ENCODE data around the gene SECTM1.

SECTM1 gene

DNA sequence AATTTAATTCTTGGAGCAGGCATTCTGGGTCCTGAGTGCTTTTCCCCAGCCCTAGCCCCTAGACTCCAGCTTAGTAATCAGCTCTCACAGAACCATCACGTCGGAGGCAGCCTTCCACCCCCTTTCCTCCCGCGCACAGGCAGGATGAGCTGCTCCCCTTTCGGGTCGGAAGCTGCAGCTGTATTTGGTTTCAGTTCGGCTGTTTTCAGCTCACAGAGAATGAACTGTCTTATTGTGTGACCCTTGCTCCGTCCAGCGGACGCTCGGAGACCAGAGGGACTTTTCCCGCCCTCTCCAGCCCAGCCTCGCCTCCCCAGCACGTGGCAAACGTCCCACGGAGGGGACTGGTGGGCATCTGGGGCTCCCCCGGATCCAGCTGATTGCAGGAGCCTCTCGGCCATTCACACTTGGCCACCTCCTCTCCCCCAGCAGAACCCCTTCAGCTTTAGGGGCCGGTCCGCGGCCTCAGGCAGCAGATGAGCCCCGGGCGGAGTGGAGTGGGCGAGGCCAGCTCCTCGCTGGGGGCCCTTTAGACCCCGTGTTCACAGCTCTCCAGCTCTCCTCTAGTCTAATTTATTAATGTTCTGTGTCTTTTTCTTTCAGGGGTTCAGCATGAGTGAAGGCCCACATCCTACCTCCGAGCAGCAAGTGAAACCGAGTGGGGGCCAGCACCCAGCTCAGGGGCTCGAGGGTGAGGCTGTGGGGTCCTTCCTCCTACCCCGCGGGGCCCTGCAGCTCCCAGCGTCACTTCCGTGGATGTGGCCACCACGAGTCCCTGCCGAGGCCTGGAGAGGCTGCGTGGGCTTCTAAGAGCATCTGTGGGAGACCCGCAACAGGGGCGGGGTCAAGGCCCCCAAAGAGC, 37.1 kb upstream of the SECTM1 start:
- in situ Hi-C loops (cut with HindIII; ENCODE audit: low sequenced_read_pairs): no loop called here

DNA sequence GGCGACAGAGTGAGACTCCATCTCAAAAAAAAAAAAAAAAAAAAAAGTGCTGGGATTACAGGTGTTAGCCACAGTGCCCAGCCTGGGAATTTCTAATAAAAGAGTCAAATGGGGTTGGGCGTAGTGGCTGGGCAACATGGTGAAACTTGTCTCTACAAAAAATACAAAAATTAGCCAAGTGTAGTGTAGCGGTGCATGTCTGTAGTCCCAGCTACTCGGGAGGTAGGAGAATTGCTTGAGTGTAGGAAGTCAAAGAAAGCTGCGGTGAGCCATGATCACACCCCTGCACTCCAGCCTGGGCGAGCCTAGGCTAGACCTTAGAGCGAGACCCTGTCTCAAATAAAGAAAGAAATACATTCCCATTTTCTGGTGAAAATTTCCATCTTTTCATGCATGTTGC, 35.6 kb upstream of the SECTM1 start:
- in situ Hi-C loops (cut with HindIII; ENCODE audit: low sequenced_read_pairs): loop anchor here (10.0 kb wide), 1 partner anchor 46 kb away; the partner anchor contains the start of genes HEXD and OGFOD3

DNA sequence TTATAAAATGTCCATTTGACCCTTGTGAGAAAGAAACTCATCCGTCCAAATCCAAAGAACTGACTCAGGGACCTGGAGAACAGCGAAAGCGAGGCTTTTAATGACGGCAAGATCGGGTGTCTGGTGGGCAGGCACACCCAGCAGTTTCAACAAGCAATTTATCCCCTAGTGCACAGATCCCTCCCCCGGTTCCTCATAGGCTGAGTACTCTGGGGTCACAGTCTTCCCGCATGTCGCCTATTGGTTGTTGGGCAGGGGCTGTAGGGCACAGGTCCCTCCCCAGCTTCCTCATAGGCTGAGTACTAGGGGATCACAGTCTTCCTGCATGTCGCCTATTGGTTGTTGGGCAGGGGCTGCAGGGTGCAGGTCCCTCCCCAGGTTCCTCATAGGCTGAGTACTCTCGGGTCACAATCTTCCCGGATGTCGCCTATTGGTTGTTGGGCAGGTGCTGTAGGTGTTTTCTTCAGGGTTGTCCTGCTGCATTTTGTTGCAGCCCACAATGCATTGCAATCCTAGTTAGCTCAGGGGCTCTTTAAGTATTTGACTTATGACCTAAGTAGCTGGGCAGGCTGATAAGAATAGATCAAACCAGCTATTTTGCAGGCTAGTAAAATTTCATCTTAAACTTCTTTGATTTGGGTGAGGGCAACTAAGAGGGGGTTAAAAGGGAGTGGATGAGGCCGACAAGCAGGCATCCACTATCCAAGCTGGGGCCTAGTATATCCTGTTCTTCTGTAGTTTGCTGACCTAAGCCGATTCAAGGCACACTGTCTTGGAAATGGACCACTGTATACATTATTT, 34.4 kb upstream of the SECTM1 start:
- in situ Hi-C loops (cut with HindIII; ENCODE audit: low sequenced_read_pairs): loop anchor here (10.0 kb wide), 1 partner anchor 47 kb away; the partner anchor contains the start of genes HEXD and OGFOD3

- in situ Hi-C loops (cut with HindIII; ENCODE audit: low sequenced_read_pairs): loop anchor here (10.0 kb wide), 1 partner anchor 48 kb away; the partner anchor contains the start of genes HEXD and OGFOD3
These were observed 33.2 kb upstream of the SECTM1 start for GRCh38 chr17:82366749-82367148.

GRCh38 chr17:82365606-82366295, 32.2 kb upstream of the SECTM1 start:
- in situ Hi-C loops (cut with HindIII; ENCODE audit: low sequenced_read_pairs): loop anchor here (10.0 kb wide), 1 partner anchor 49 kb away; the partner anchor contains the start of genes HEXD and OGFOD3

GRCh38 chr17:82361885-82362633, 28.5 kb upstream of the SECTM1 start:
- in situ Hi-C loops (cut with HindIII; ENCODE audit: low sequenced_read_pairs): loop anchor here (10.0 kb wide), 1 partner anchor 53 kb away; the partner anchor contains the start of genes HEXD and OGFOD3

GRCh38 chr17:82359451-82360074, 26.0 kb upstream of the SECTM1 start:
- in situ Hi-C loops (cut with HindIII; ENCODE audit: low sequenced_read_pairs): loop anchor here (10.0 kb wide), 1 partner anchor 55 kb away; the partner anchor contains the start of genes HEXD and OGFOD3

DNA sequence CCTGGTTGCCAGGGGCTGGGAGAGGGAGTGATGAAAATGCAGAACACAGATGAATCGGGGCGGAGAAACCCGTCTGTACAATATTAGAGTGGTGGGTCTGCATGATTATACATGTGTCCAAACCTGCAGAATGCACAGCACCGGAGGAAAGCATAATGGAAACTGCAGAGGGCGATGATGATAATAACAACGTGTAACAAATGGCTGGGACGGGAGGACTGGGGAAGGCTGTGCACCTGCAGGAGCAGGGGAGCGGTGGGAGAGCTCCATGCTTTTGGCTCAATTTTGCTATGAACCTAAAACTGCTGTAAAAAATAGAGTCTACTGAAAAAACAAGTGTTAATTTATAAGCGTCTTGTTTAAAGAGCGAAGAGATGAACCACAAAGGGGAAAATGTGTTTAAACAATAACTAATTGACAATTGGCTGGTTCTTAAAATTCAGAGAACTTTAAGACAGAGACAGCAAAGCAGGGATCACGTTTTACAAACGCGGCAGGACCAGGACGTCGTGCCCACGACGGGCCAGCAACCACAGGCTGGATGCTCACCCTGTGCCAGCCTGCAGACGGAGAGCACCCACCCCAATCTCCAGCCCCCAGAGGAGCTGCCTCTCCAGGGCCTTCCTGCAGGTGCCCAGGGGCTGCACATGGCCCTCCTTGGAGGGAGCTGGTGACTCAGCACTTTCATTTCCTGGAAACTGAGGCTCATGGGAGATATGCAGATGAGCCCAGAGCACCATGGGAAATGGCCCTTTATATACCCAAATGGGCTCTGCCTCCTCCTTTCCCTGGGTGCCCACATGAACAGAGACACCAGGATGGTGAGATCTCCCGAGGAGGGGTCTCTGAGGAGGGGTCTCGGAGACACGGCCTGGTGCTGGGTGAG, 25.1 kb upstream of the SECTM1 start, which contains the start of gene TEX19:
Gene TEX19 (plus strand): TSS at position 783 of the 886 bp plus-strand sequence. CDS start 2,904 bp downstream, outside the sequence.
- in situ Hi-C loops (cut with HindIII; ENCODE audit: low sequenced_read_pairs): no loop called here

DNA sequence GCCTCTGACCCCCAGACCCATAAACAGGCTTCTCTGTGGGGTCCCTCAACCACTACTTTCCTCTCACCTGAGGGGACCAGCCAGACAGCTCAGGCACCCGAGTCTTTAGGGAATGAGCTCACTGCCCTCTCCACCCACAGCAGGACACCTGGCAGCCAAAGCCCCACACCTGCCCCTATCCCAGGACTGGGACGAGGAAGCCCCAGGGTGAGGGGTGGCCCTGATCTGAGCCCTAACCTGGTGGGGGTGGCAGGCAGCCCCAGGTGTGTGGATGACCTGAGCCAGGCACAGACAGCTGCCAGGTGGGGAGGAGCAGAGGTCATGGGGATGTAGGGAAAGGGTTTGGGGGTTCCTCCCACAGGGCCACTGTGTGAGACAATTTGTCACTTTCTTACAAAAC, 23.8 kb upstream of the SECTM1 start:
- in situ Hi-C loops (cut with HindIII; ENCODE audit: low sequenced_read_pairs): no loop called here

DNA sequence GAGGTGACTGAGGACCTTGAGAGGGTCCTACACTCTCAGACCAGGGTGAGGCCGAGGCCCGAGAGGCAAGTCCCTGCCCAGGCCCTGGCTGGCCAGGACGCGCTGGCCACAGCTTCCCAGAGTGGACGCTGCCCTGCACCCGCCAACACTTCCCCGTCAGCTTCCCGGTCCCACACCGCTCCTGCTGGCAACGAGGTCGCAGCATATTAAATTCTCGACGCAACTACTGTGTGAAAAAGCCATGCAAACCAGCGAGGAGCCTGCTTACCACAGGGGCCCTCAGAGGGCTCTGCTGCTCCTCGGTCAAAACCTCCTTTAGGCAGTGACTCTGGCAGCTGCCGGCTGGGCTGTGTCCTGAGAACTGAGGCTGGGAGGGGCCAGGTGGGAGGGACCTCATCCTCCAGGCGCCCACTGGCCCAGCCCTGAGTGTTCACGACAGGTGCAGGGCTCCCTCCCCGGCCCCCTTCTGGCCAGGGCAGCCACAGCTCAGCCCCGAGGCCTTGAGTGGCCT, 23.3 kb upstream of the SECTM1 start:
- in situ Hi-C loops (cut with HindIII; ENCODE audit: low sequenced_read_pairs): no loop called here

GRCh38 chr17:82355770-82356427, 22.3 kb upstream of the SECTM1 start:
- in situ Hi-C loops (cut with HindIII; ENCODE audit: low sequenced_read_pairs): no loop called here

- in situ Hi-C loops (cut with HindIII; ENCODE audit: low sequenced_read_pairs): no loop called here
These were observed 21.3 kb upstream of the SECTM1 start for GRCh38 chr17:82354804-82355308.

DNA sequence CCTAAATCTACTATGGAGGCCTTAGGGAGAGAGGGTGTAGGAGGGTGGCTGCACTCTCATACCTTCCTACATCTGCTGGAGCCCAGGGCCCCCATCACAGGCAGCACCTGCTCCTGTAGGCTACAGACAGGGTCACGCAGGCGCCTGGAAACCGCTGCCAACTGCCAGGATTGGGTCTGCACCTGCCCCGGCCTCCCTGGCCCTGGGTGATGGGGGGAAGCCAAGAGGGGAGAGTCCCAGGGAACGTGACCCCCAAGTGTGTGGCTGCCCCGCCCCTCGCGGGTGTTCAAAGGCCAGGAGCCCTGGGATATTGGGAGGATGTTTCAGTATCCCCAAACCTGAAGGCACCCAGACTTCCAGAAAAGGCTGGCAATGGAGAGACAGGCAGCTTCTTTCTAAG, 19.9 kb upstream of the SECTM1 start:
- in situ Hi-C loops (cut with HindIII; ENCODE audit: low sequenced_read_pairs): no loop called here

DNA sequence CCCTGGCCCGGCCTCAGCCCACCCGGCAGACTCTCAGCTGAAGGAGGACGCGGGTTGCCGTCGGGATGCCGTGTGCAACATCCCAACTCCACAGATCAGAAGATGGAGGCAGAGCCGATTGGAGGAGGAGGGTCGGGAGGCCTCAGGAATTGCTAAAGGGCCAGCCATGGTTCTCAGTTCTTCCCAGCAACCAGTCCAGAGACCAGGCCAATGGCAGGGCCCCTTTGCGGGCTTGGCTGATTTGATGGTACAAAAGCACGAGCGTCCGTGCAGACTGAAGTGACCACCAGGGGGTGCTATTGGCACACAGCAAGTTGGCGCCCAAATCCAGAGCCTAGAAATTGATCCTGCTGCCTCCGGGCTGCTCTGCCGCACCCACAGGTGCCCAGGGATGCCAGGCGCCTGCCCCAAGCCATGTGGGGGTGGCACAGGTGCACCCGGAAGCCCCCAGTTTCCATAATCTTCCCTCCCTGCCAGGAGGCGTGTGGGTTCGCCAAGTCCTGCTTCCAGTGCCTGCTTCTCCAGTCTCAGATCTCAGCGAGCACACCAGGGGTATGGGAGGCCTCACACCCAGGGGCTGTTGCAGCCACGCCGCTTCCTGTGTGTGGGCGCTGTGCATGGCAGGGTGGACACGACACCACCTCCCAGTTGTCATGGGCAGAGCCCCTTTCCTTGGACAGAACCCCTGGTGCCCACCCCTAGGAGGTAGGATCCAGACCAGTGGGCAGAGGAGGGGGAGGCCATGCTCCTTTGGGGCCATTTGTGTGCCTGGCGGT, 18.3 kb upstream of the SECTM1 start:
- in situ Hi-C loops (cut with HindIII; ENCODE audit: low sequenced_read_pairs): no loop called here

GRCh38 chr17:82351254-82351712, 17.7 kb upstream of the SECTM1 start:
- in situ Hi-C loops (cut with HindIII; ENCODE audit: low sequenced_read_pairs): no loop called here

DNA sequence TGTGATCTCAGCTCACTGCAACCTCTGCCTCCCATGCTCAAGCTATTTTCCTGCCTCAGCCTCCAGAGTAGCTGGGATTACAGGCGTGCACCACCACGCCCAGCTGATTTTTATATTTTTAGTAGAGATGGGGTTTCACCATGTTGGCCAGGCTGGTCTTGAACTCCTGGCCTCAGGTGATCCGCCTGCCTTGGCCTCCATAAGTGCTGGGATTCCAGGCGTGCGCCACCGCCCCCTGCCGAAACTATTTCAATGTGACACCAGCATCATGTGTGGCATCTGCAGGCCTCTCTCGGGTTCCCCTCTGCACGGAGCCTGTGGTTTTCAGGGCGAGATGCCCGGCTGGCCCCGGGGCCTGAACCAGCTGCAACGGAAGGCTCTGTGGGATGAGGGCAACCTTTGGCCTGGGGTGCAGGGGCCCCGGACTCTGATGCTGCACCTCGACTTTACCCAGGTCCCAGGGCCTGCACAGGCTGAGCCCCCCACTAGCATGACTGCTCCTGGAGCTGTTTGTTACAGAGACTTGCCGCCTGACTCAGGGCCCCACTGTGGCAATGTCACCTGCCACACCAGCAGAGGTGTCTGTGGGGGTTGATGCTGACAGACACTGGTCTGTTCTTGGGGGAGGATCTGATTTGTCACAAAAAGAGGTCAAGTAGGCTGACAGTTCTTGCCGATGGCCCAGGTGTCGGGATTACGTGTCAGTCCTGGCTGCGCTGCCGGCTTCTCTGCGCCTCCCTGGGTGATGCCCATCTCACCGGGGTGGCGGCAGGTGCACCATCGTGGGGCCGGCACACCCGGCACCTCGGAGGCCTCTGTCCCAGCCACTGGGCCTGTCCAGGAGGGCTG, 16.8 kb upstream of the SECTM1 start:
- in situ Hi-C loops (cut with HindIII; ENCODE audit: low sequenced_read_pairs): no loop called here

Measured in DLD1 (cell line).